ENCODE measurements around the gene BMP6. TPM values are rescaled to one million over a fixed set of nuclear protein-coding genes. Genes with fewer than 3 reads are reported as not detected.

The BMP6 gene
- total and polyA plus RNA-seq, 9 donors: 3.4 to 28.1 (median 8.3) TPM

DNA sequence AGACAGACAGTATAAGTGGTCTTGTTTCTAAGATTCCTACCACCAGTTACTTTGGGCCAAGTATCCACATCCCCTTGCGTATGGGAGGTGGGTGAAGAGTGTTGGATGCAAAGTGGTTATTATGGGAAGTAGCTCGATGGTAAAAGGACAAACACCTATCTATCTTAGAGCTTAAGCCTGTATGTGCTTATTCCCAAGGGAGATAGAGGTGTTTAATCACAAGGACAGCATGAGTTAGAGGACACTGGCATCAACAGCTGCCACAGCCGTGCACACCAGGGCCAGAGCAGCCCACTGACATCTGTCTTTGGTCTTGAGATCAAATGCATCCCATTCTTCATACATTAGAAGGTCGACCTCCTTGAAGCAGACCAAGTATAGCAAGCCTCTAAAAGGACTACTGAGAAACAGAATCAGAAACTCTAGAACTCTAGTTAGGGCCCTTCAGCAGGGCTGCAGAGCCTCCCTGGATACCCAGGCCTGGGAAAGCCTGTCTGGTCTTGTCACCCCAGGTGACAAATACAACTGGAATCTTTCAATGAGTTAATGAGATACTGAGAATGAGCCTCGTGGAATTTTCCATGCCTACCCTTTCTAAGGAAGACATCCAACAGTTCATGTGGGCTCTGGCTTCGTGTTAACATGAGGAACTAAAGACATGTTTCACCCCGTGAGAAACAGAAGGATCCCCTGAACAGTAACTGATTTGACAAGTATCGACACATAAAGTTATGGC, 156.0 kb downstream of the BMP6 start:
- Histone ChIP-seq H3K9me3 (no peaks in the 10 kb centered on the region), H3K4me1 (ENCODE audit: insufficient read depth) (no peaks in the 10 kb centered on the region), H3K36me3 (peaks cover 2% of the 10 kb centered on the region), H3K27me3 (no peaks in the 10 kb centered on the region), H3K27ac (no peak overlapping the region), H3K4me3 (no peak overlapping the region)
- DNase-seq: no peak
- 79 to 84% (median 83%) methylated on average over 8 of the region's 8 CpGs for WGBS, 3 donors
- TF ChIP-seq, protein P1, sequence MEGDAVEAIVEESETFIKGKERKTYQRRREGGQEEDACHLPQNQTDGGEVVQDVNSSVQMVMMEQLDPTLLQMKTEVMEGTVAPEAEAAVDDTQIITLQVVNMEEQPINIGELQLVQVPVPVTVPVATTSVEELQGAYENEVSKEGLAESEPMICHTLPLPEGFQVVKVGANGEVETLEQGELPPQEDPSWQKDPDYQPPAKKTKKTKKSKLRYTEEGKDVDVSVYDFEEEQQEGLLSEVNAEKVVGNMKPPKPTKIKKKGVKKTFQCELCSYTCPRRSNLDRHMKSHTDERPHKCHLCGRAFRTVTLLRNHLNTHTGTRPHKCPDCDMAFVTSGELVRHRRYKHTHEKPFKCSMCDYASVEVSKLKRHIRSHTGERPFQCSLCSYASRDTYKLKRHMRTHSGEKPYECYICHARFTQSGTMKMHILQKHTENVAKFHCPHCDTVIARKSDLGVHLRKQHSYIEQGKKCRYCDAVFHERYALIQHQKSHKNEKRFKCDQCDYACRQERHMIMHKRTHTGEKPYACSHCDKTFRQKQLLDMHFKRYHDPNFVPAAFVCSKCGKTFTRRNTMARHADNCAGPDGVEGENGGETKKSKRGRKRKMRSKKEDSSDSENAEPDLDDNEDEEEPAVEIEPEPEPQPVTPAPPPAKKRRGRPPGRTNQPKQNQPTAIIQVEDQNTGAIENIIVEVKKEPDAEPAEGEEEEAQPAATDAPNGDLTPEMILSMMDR (IDR thresholded peaks at IDR 0.05): no peak
- TF ChIP-seq POLR2A (IDR thresholded peaks at IDR 0.05): no peak
- no peak for TF ChIP-seq EP300 (IDR thresholded peaks at IDR 0.05)
- intact Hi-C loops (cut with DNase I): no loop called here

DNA sequence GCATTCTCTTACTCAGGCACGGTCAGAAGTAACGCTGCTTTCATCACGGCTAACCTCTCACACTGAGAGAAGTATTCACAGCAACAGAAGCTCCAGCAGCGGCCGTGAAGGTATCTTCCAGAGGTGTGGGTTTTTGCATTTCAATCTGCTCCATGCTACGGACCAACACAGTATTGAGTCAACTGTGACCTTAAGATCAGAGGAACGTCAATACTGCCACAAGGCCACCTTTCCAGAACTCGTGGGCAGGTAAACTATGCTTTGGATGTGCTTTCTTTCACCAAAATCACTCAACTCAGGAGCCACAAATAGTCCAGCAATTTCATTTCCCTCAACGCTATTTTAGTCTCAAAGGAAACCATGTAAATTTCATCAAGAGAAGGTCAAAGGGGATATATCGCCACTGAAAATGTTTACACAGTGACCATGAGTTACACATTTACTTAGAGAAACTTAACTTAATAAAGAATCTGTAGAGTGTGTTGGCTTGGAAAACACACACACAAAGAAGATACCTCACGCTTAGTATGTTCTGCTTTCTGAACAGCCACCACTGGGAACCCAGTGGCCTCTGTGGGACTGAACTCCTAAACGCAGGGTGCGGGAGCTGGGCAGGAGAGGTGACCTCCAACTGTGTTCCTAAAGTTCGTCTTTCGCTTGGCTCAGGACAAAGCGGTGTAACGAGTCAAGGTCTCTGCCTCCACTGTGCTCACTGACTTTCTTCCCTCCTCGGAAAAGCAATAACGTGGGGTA, 156.8 kb downstream of the BMP6 start:
- intact Hi-C loops (cut with DNase I): no loop called here
- no peak for DNase-seq
- no peak for TF ChIP-seq POLR2A (IDR thresholded peaks at IDR 0.05)
- TF ChIP-seq, protein P1 (IDR thresholded peaks at IDR 0.05): no peak
- TF ChIP-seq EP300 (IDR thresholded peaks at IDR 0.05): no peak
- Histone ChIP-seq H3K27me3 (no peaks in the 10 kb centered on the region), H3K9me3 (no peaks in the 10 kb centered on the region), H3K4me1 (ENCODE audit: insufficient read depth) (no peaks in the 10 kb centered on the region), H3K4me3 (no peak overlapping the region), H3K27ac (no peak overlapping the region), H3K36me3 (peaks cover 2% of the 10 kb centered on the region)
- 85 to 88% (median 85%) methylated on average over 19 of the region's 19 CpGs for WGBS, 3 donors

DNA sequence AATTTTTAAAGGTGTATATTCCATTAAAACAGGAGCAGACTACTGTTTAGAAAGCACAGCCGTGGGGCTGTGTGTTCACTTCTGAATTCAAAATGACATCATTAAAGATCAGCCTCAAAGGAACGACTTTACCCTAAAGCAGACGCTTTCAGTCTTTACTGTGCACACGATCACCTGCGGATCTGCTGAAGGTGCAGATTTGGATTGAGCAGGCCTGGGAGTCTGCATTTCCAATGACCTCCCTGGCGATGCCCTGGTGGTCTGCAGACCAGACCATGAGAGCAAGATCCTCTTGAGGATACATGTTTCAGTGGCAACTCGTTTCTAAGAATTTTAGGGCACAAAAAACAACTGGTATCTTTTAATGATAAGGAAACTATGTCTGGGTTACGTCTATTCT, 157.5 kb downstream of the BMP6 start:
- Histone ChIP-seq H3K4me3 (no peak overlapping the region), H3K27ac (no peak overlapping the region), H3K4me1 (ENCODE audit: insufficient read depth) (no peaks in the 10 kb centered on the region), H3K36me3 (peaks cover 2% of the 10 kb centered on the region), H3K9me3 (no peaks in the 10 kb centered on the region), H3K27me3 (no peaks in the 10 kb centered on the region)
- WGBS, 3 donors: 74 to 77% (median 75%) methylated on average over 8 of the region's 8 CpGs
- TF ChIP-seq EP300 (IDR thresholded peaks at IDR 0.05) (no peak), POLR2A (IDR thresholded peaks at IDR 0.05) (no peak)
- TF ChIP-seq, protein P1 (IDR thresholded peaks at IDR 0.05): no peak
- intact Hi-C loops (cut with DNase I): no loop called here
- no peak for DNase-seq

DNA sequence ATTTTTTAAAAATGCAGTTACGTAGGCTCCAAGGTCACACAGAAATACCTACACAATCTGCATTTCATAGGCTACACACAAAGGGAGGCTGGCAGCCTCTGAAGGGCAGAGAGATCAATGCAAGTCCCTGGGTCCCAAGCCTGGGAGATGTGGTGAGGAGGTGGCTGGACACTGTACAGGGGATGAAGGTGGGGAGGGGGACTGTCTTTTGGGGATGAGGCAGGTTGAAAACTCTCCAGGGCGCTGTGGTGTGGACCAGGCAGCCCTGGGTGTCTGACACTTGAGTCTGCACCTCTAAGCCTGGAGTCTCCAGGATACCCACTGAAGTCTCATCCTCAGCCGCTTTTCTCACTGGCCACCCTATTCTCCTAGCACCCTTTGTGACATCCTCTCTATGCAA, 160.2 kb downstream of the BMP6 start:
- no peak overlapping the region for H3K4me3 ChIP-seq
- no peak for DNase-seq
- no peaks in the 10 kb centered on the region for H3K4me1 ChIP-seq (ENCODE audit: insufficient read depth)
- 86 to 91% (median 90%) methylated on average over 3 of the region's 3 CpGs for WGBS, 3 donors
- no peak for TF ChIP-seq EP300 (IDR thresholded peaks at IDR 0.05)
- TF ChIP-seq, protein P1 (IDR thresholded peaks at IDR 0.05): no peak
- TF ChIP-seq POLR2A (IDR thresholded peaks at IDR 0.05): no peak
- intact Hi-C loops (cut with DNase I): no loop called here
- H3K36me3 ChIP-seq: peaks cover 2% of the 10 kb centered on the region
- no peak overlapping the region for H3K27ac ChIP-seq
- no peaks in the 10 kb centered on the region for H3K9me3 ChIP-seq
- H3K27me3 ChIP-seq: no peaks in the 10 kb centered on the region

Measured in ovary (tissue), 9 donors.